Panc1 (cell line): ENCODE measurements around the gene RMND5A. TPM values are rescaled to one million over a fixed set of nuclear protein-coding genes. Genes with fewer than 3 reads are reported as not detected.

Source experiments
- ATAC-seq: fragments of 200-7000 bp; cut with Tn5 transposase; 2 replicates; pipeline ENCODE4 v1.9.1; 2020; ENCODE audit warnings: mild to moderate bottlenecking, moderate library complexity
- BruUV-seq: library from RNA; stranded (reverse); fragments of 400-500 nt; replicated peaks from 2 replicates; lab custom pipeline; 2021; lab: Mats Ljungman, UMichigan
- CTCF ChIA-PET: fragments of 300-600 bp; sonication (Branson Sonifier 250); formaldehyde crosslinking; loops from one replicate; lab custom pipeline; 2022; ENCODE audit warnings: antibody characterized with exemption; lab: Charles Lee
- POLR2A ChIA-PET: fragments of 300-600 bp; sonication (Branson Sonifier 250); formaldehyde crosslinking; loops from one replicate; lab custom pipeline; 2022; ENCODE audit warnings: antibody characterized with exemption; lab: Charles Lee
- DNase-seq: peaks from one replicate; pipeline ENCODE4 v3.0.0-alpha.2; 2010; ENCODE audit warnings: low read depth, low spot score
- H3K27ac ChIP-seq: 2 replicates; pipeline ENCODE4 v1.5.1; 2011; ENCODE audit warnings: mild to moderate bottlenecking, low read length, inconsistent platforms
- H3K27me3 ChIP-seq: fragments of 200-500 bp; sonication (Bioruptor generic); 2 replicates; pipeline ENCODE4 v1.6.0; 2014; ENCODE audit warnings: low read length, inconsistent platforms; ENCODE audit not compliant: control insufficient read depth, insufficient read depth
- H3K36me3 ChIP-seq: fragments of 200-500 bp; sonication (Bioruptor generic); 2 replicates; pipeline ENCODE4 v1.5.1; 2014; ENCODE audit warnings: inconsistent platforms, mild to moderate bottlenecking, low read length, moderate library complexity; ENCODE audit not compliant: control insufficient read depth, insufficient read depth
- H3K4me1 ChIP-seq: 2 replicates; pipeline ENCODE4 v1.5.1; 2011; ENCODE audit warnings: inconsistent platforms, mild to moderate bottlenecking, low read length, moderate library complexity; ENCODE audit not compliant: control insufficient read depth, insufficient read depth
- H3K4me3 ChIP-seq, 2 experiments: 2 replicates each; pipeline ENCODE4 v1.5.1; 2011 to 2012; ENCODE audit warnings: low read depth in 2 of 2, low read length in 2 of 2, mild to moderate bottlenecking in 2 of 2, inconsistent platforms in 1 of 2, moderate library complexity in 1 of 2
- H3K9me3 ChIP-seq: fragments of 200-500 bp; sonication (Bioruptor generic); 2 replicates; pipeline ENCODE4 v1.5.1; 2014; ENCODE audit warnings: low read depth, mild to moderate bottlenecking, inconsistent platforms, low read length, moderate library complexity; ENCODE audit not compliant: control insufficient read depth, insufficient read depth
- POLR2AphosphoS5 ChIP-seq: IDR thresholded peaks from 2 replicates; pipeline ENCODE4 v1.6.1; 2012; ENCODE audit warnings: mild to moderate bottlenecking, low read depth, low read length, moderate library complexity
- SIN3A ChIP-seq: IDR thresholded peaks from 2 replicates; pipeline ENCODE4 v1.6.1; 2012; ENCODE audit warnings: low read depth, mild to moderate bottlenecking, low read length, moderate library complexity, borderline replicate concordance; ENCODE audit not compliant: insufficient read depth
- TCF7L2 ChIP-seq: IDR thresholded peaks from 2 replicates; pipeline ENCODE4 v1.6.1; 2011; ENCODE audit warnings: mild to moderate bottlenecking, low read depth, low read length, inconsistent platforms
- in situ Hi-C: cut with HindIII; loops from 2 replicates; pipeline ENCODE4 v1.10.0; 2016; ENCODE audit warnings: low sequenced_read_pairs, low pct_unique_long_range_greater_than_20kb
- intact Hi-C: fragments of 100-400 bp; cut with micrococcal nuclease; formaldehyde crosslinking; loops from one replicate; pipeline ENCODE4 v1.10.0; 2022; ENCODE audit not compliant: unreplicated experiment
- total RNA-seq: library from RNA; stranded (reverse); gene quantifications from one replicate; pipeline ENCODE4 v1.2.1, GENCODE V29; 2021; ENCODE audit not compliant: unreplicated experiment
- TF ChIP-seq, protein P1 (sequence below), 2 experiments: IDR thresholded peaks; 2 replicates each; pipeline ENCODE4 v1.6.1; 2011 to 2012; ENCODE audit warnings: low read depth in 2 of 2, control low read depth in 1 of 2, low read length in 1 of 2, mild to moderate bottlenecking in 1 of 2, moderate library complexity in 1 of 2; ENCODE audit not compliant: insufficient read depth in 1 of 2
- TF ChIP-seq, protein P2 (sequence below): fragments of 450-650 bp; IDR thresholded peaks from 2 replicates; pipeline ENCODE4 v1.5.1; 2017; ENCODE audit warnings: mild to moderate bottlenecking

The RMND5A gene
- total RNA-seq, 1 experiment from 2014 or later: 42.8 TPM

DNA sequence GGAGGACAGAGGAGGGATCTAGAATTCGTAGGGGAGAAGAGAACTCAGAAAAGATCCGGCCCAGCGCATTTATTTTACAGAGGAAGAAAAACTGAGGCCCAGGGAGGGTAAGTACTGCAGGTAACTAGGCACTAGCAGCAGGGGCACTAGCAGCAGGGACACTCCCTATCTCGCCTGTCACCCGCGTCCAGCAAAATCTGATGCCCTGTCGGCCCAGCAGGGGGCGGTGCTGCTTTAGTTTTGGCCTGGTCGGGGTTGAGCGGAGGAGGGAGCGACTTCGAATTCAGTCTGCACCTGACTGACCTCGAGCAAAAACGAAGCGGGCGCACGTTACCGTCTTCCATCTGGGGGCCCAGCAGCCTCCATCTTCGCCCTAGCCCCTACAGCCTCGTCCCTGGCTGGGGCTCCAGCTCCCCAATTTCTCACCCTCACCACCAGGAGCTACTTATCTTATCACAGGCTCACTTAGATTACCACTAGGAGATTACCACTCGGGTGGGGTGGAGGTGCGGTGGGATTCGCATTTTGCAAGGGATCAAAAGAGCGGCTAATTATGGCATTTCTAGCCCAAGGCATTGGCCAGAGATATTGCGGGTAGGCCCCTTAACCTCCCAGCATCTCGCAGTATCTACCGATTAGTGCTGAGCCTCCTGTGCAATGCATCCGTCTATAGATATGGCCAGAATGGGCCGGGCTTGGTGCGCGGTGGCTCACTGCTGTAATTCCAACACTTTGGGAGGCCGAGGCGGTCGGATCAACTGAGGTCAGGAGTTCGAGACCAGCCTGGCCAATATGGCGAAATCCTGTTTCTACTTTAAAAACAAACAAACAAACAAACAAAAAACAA, 88.4 kb downstream of the RMND5A start:
- peak overlapping the region; percentile 68; the same call in 1 of the 2 replicates for H3K27ac ChIP-seq
- ChIA-PET CTCF (no interaction called here), POLR2A (no interaction called here)
- no peaks in the 10 kb centered on the region for H3K9me3 ChIP-seq
- in situ Hi-C loops (no loop called here), intact Hi-C loops (no loop called here)
- TF ChIP-seq POLR2AphosphoS5 (no peak), TCF7L2 (peak; percentile 36; the same call in 1 of the 2 replicates), SIN3A (peak; percentile 64; the same call in 1 of the 2 replicates)
- TF ChIP-seq, protein P1, sequence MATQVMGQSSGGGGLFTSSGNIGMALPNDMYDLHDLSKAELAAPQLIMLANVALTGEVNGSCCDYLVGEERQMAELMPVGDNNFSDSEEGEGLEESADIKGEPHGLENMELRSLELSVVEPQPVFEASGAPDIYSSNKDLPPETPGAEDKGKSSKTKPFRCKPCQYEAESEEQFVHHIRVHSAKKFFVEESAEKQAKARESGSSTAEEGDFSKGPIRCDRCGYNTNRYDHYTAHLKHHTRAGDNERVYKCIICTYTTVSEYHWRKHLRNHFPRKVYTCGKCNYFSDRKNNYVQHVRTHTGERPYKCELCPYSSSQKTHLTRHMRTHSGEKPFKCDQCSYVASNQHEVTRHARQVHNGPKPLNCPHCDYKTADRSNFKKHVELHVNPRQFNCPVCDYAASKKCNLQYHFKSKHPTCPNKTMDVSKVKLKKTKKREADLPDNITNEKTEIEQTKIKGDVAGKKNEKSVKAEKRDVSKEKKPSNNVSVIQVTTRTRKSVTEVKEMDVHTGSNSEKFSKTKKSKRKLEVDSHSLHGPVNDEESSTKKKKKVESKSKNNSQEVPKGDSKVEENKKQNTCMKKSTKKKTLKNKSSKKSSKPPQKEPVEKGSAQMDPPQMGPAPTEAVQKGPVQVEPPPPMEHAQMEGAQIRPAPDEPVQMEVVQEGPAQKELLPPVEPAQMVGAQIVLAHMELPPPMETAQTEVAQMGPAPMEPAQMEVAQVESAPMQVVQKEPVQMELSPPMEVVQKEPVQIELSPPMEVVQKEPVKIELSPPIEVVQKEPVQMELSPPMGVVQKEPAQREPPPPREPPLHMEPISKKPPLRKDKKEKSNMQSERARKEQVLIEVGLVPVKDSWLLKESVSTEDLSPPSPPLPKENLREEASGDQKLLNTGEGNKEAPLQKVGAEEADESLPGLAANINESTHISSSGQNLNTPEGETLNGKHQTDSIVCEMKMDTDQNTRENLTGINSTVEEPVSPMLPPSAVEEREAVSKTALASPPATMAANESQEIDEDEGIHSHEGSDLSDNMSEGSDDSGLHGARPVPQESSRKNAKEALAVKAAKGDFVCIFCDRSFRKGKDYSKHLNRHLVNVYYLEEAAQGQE (IDR thresholded peaks at IDR 0.05; ENCODE audit: insufficient read depth in 1 of 2, low read depth in 2 of 2, low read length in 1 of 2): 0 out of 4 replicates have a peak, but pooled peaks of 1 of the 2 experiments have one; percentile 41
- TF ChIP-seq, protein P2, sequence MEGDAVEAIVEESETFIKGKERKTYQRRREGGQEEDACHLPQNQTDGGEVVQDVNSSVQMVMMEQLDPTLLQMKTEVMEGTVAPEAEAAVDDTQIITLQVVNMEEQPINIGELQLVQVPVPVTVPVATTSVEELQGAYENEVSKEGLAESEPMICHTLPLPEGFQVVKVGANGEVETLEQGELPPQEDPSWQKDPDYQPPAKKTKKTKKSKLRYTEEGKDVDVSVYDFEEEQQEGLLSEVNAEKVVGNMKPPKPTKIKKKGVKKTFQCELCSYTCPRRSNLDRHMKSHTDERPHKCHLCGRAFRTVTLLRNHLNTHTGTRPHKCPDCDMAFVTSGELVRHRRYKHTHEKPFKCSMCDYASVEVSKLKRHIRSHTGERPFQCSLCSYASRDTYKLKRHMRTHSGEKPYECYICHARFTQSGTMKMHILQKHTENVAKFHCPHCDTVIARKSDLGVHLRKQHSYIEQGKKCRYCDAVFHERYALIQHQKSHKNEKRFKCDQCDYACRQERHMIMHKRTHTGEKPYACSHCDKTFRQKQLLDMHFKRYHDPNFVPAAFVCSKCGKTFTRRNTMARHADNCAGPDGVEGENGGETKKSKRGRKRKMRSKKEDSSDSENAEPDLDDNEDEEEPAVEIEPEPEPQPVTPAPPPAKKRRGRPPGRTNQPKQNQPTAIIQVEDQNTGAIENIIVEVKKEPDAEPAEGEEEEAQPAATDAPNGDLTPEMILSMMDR: peak; percentile 91
- BruUV-seq: TSS peak; percentile 64
- peak overlapping the region; percentile 63 to 69 for H3K4me3 ChIP-seq
- H3K36me3 ChIP-seq: no peaks in the 10 kb centered on the region
- H3K4me1 ChIP-seq: 0 out of 2 replicates have a peak, but pooled peaks cover 4% of the 10 kb centered on the region
- H3K27me3 ChIP-seq: no peaks in the 10 kb centered on the region
- DNase-seq (peak; percentile 76), ATAC-seq (peak; percentile 94)

GRCh38 chr2:86809481-86810121, 89.5 kb downstream of the RMND5A start:
- in situ Hi-C loops: no loop called here
- CTCF ChIA-PET: no interaction called here
- no peak for ATAC-seq

More at GRCh38 chr2:86809481-86810121, 89.5 kb downstream of the RMND5A start:
- Histone ChIP-seq H3K27ac (no peak overlapping the region), H3K36me3 (no peaks in the 10 kb centered on the region), H3K4me1 (0 out of 2 replicates have a peak, but pooled peaks cover 4% of the 10 kb centered on the region), H3K27me3 (no peaks in the 10 kb centered on the region), H3K9me3 (no peaks in the 10 kb centered on the region), H3K4me3 (peak overlapping the region; percentile 63 to 69)
- no TSS peak for BruUV-seq
- POLR2A ChIA-PET: no interaction called here
- intact Hi-C loops: no loop called here
- no peak for DNase-seq
- TF ChIP-seq POLR2AphosphoS5 (no peak), TCF7L2 (no peak), SIN3A (no peak)
- TF ChIP-seq, protein P2: no peak
- TF ChIP-seq, protein P1 (IDR thresholded peaks at IDR 0.05; ENCODE audit: insufficient read depth in 1 of 2, low read depth in 2 of 2, low read length in 1 of 2): no peak
